AG10803 (cell line): Measurements from ENCODE around the gene XPO4.

Experiments
- DNase-seq: peaks from one replicate; pipeline ENCODE4 v3.0.0; 2010; ENCODE audit warnings: low read depth
- H3K4me3 ChIP-seq: 2 replicates; pipeline ENCODE4 v1.5.1; 2011; ENCODE audit warnings: mild to moderate bottlenecking, low read length, control low read depth
- CTCF ChIP-seq: conservative IDR thresholded peaks from 2 replicates; pipeline ENCODE4 v1.5.1; 2011; ENCODE audit warnings: mild to moderate bottlenecking, low read length, control low read depth, inconsistent platforms

XPO4 gene

GRCh38 chr13:20826843-20827560 lies 75.5 kb downstream of the XPO4 start:
- no peak overlapping the region for H3K4me3 ChIP-seq
- TF ChIP-seq CTCF: no peak
- peak; percentile 56 for DNase-seq

DNA sequence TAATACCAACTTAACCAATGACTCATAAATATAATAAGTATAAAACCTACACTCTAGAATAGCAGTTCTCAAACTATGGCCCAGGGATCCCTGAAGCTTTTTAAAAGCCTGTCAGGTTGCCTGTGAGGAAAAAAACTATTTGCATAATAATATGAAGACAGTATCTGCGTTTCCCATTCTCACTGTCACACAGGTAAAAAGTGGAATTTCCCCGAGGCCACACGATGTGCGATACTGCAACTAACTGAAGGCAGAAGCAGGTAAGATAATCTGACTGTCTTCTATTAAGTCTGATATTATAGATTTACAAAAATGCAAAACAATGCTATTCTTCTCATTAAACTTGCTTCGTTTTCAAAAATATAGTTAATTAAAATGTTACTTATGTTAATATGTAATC lies 76.2 kb downstream of the XPO4 start:
- DNase-seq: no peak
- no peak overlapping the region for H3K4me3 ChIP-seq
- TF ChIP-seq CTCF: no peak

GRCh38 chr13:20825477-20825875 lies 77.1 kb downstream of the XPO4 start:
- peak; percentile 11 for DNase-seq
- no peak for TF ChIP-seq CTCF
- no peak overlapping the region for H3K4me3 ChIP-seq

- peak; percentile 48 for DNase-seq
- no peak overlapping the region for H3K4me3 ChIP-seq
- TF ChIP-seq CTCF: no peak
Measured at GRCh38 chr13:20824762-20825476, 77.6 kb downstream of the XPO4 start.

GRCh38 chr13:20823071-20823470 lies 79.5 kb downstream of the XPO4 start:
- DNase-seq: peak; percentile 40
- H3K4me3 ChIP-seq: no peak overlapping the region
- TF ChIP-seq CTCF: no peak

DNA sequence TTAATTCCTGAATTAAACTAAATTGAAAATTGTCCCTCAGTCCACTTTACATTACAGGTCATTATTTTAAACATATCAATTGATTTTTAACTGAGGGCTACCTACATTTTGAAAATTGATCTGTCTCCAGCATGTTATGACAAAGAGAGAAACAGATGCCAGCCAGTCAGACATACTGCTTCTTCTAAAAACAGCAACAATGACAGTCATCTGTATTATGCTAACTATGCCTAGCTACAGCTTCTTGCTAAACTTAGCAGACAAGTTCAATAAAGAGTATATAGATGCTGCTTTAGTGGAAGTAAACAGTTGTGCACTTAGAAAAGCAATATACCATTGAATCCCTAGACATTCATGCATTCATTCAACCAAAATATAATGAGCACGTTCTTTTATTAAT lies 80.1 kb downstream of the XPO4 start:
- no peak for DNase-seq
- TF ChIP-seq CTCF: no peak
- H3K4me3 ChIP-seq: no peak overlapping the region

DNA sequence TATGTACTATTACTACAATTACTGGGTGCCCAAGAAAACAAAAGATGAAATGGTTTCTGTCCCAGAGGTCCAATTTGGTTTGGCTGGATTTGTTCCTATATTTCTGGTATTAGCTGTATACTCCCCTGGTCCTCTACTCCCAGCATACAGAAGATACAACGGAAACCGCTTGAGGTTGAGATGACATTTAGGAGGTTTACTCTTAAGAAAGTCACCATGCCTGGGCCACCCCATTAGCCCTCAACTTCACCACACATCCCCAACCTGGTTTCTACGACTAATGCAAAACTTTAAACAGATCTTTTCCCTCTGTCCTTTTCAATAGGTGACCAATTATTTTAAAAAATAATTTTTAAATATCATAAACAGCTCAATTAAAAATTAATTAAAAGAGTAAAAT lies 82.8 kb downstream of the XPO4 start:
- no peak for TF ChIP-seq CTCF
- no peak for DNase-seq
- H3K4me3 ChIP-seq: no peak overlapping the region
